ENCODE measurements around the gene TULP4.
"Not testable (repeated sequence)": the region's sequence is repeated elsewhere in the genome, so short reads cannot be mapped to it uniquely, and the experiment has no call there.

Gene TULP4

DNA sequence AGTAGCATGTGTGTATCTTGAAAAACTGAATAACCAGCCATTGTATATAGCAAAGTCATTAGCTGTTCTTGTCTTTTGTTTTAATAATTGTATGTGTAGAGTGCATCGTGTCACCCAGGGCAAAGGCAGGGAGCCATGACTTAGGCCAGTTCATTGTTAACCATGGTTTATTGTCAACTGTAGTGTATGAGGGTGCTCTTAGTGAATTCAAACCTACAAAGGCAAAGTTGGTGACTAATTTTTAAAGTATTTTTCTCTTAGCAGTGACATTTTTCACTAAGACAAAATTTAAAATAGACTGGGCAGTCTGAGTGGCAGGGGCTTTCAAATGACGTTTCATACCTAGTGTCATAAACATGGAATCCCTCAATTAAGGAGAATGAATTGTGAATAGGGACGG lies 79.0 kb downstream of the TULP4 start:
- H3K27ac ChIP-seq: no peak overlapping the region
- no peak overlapping the region for H3K4me3 ChIP-seq
- peaks cover 30 to 41% (median 37%) of the 10 kb centered on the region in 11 experiments for H3K36me3 ChIP-seq
- peaks cover 0 to 20% (median 9%) of the 10 kb centered on the region in 10 experiments; a peak in 12 of 20 replicates for H3K4me1 ChIP-seq
- H3K9me3 ChIP-seq (replicated peaks in 1 of 11): peaks cover 39 to 49% (median 43%) of the 10 kb centered on the region in 11 experiments
- H3K4me2 ChIP-seq: no peak overlapping the region
- no peak for TF ChIP-seq Cebpa-rat (IDR thresholded peaks at IDR 0.05)
- peaks cover 0 to 18% (median 5%) of the 10 kb centered on the region in 11 experiments; a peak in 7 of 22 replicates for H4K20me1 ChIP-seq
- no peaks in the 10 kb centered on the region for H3K27me3 ChIP-seq
- H3K9ac ChIP-seq: no peak overlapping the region

- H3K4me2 ChIP-seq, H3K9ac ChIP-seq, H3K4me3 ChIP-seq, H3K27ac ChIP-seq, H3K27me3 ChIP-seq: not testable (repeated sequence)
- Histone ChIP-seq H4K20me1 (peaks cover under 1 to 16% (median 5%) of the 10 kb centered on the region in 11 experiments; a peak in 12 of 22 replicates), H3K9me3 (replicated peaks in 1 of 11) (peaks cover 39 to 49% (median 43%) of the 10 kb centered on the region in 11 experiments), H3K36me3 (peaks cover 30 to 41% (median 37%) of the 10 kb centered on the region in 11 experiments), H3K4me1 (peaks cover 0 to 20% (median 9%) of the 10 kb centered on the region in 10 experiments; a peak in 12 of 20 replicates)
These were observed 79.7 kb downstream of the TULP4 start for GRCh38 chr6:158391977-158392376.

DNA sequence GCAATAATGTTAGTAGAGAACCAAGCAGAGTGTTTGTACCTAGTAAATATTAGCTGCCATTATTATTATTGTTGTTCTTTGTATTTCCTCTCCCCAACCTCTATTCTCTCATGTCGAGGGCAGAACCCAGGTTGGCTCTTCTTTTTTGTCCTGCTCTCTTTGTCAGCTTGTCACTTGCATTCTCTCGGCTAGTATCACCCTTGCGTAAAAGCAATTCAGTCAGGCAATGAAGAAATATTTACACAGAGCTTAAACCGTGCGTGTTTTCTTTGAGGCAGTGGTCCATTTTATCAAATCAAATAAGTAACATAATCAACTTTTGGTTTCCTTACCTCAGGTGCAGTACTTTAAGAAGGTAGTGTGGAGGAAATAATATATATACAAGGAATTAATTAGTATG lies 83.9 kb downstream of the TULP4 start:
- peaks cover 11 to 45% (median 30%) of the 10 kb centered on the region in 11 experiments; a peak in 18 of 22 replicates for H4K20me1 ChIP-seq
- peaks cover 32 to 41% (median 36%) of the 10 kb centered on the region in 11 experiments for H3K9me3 ChIP-seq (replicated peaks in 1 of 11)
- H3K27ac ChIP-seq: no peak overlapping the region
- H3K36me3 ChIP-seq: peaks cover 27 to 48% (median 36%) of the 10 kb centered on the region in 11 experiments
- H3K27me3 ChIP-seq: no peaks in the 10 kb centered on the region
- H3K9ac ChIP-seq: no peak overlapping the region
- TF ChIP-seq Cebpa-rat (IDR thresholded peaks at IDR 0.05): no peak
- no peak overlapping the region for H3K4me2 ChIP-seq
- no peak overlapping the region for H3K4me3 ChIP-seq
- H3K4me1 ChIP-seq: no peaks in the 10 kb centered on the region

- H3K27me3 ChIP-seq: no peaks in the 10 kb centered on the region
- no peak for TF ChIP-seq Cebpa-rat (IDR thresholded peaks at IDR 0.05)
- no peak overlapping the region for H3K27ac ChIP-seq
- peaks cover 17 to 39% (median 24%) of the 10 kb centered on the region in 11 experiments for H3K36me3 ChIP-seq
- no peak overlapping the region for H3K4me2 ChIP-seq
- no peaks in the 10 kb centered on the region for H3K4me1 ChIP-seq
- peaks cover 11 to 49% (median 34%) of the 10 kb centered on the region in 11 experiments; a peak in 18 of 22 replicates for H4K20me1 ChIP-seq
- no peak overlapping the region for H3K9ac ChIP-seq
- peaks cover 18 to 26% (median 22%) of the 10 kb centered on the region in 11 experiments for H3K9me3 ChIP-seq (replicated peaks in 1 of 11)
- no peak overlapping the region for H3K4me3 ChIP-seq
These were observed 85.3 kb downstream of the TULP4 start for GRCh38 chr6:158397578-158397977.

GRCh38 chr6:158398252-158399024 lies 86.2 kb downstream of the TULP4 start:
- Histone ChIP-seq H4K20me1 (peaks cover 11 to 49% (median 34%) of the 10 kb centered on the region in 11 experiments; a peak in 18 of 22 replicates), H3K36me3 (peaks cover 9 to 31% (median 16%) of the 10 kb centered on the region in 11 experiments), H3K4me3 (no peak overlapping the region), H3K4me2 (no peak overlapping the region), H3K9ac (no peak overlapping the region), H3K27me3 (no peaks in the 10 kb centered on the region), H3K4me1 (no peaks in the 10 kb centered on the region), H3K27ac (no peak overlapping the region), H3K9me3 (replicated peaks in 1 of 11) (peaks cover 9 to 18% (median 13%) of the 10 kb centered on the region in 11 experiments)
- no peak for TF ChIP-seq Cebpa-rat (IDR thresholded peaks at IDR 0.05)

GRCh38 chr6:158399040-158399700 lies 86.9 kb downstream of the TULP4 start:
- H3K9ac ChIP-seq: no peak overlapping the region
- H3K4me3 ChIP-seq: no peak overlapping the region
- H3K4me1 ChIP-seq: no peaks in the 10 kb centered on the region
- H3K4me2 ChIP-seq: no peak overlapping the region
- no peaks in the 10 kb centered on the region for H3K27me3 ChIP-seq
- no peak overlapping the region for H3K27ac ChIP-seq
- H4K20me1 ChIP-seq: peaks cover 11 to 49% (median 34%) of the 10 kb centered on the region in 11 experiments; a peak in 18 of 22 replicates
- H3K9me3 ChIP-seq (replicated peaks in 1 of 11): peaks cover 2 to 11% (median 6%) of the 10 kb centered on the region in 11 experiments; a peak in 20 of 22 replicates
- TF ChIP-seq Cebpa-rat (IDR thresholded peaks at IDR 0.05): no peak
- H3K36me3 ChIP-seq: peaks cover 1 to 31% (median 9%) of the 10 kb centered on the region in 11 experiments; a peak in 17 of 22 replicates

GRCh38 chr6:158402184-158402583 lies 89.9 kb downstream of the TULP4 start:
- no peak for TF ChIP-seq Cebpa-rat (IDR thresholded peaks at IDR 0.05)
- Histone ChIP-seq H3K9ac (no peak overlapping the region), H3K27me3 (no peaks in the 10 kb centered on the region), H3K4me1 (no peaks in the 10 kb centered on the region), H3K9me3 (replicated peaks in 1 of 11) (peaks cover 0 to 6% (median 0%) of the 10 kb centered on the region in 11 experiments; a peak in 2 of 22 replicates), H3K36me3 (peaks cover 0 to 33% (median 9%) of the 10 kb centered on the region in 11 experiments; a peak in 10 of 22 replicates), H4K20me1 (peaks cover 11 to 49% (median 29%) of the 10 kb centered on the region in 11 experiments; a peak in 18 of 22 replicates), H3K4me3 (no peak overlapping the region), H3K27ac (no peak overlapping the region), H3K4me2 (no peak overlapping the region)

DNA sequence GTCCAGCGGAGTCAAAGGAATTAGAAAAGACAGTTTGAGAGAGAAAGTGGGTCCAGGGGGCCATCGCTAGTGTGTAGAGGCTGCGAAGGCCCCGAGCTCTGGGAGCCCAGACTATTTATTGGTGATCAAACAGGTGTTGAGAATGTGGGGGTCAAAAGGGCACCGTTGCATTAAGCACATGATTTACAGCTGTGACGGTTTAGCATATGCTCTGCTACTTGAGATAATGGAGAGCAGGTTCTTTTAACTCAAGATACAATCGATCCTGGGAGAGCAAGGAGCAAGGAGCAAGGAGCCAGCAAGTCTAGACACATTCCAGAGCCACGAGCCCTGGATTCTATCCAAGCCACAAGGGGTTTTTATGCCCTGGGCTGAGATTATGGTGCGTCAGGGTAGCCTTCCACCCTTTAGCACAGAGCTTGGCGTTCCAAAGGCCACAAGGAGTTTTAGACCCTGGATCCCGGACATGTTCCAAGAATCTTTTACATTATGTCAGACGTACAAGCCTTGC lies 93.1 kb downstream of the TULP4 start:
- H3K4me1 ChIP-seq: peaks cover 11 to 25% (median 19%) of the 10 kb centered on the region in 10 experiments

DNA sequence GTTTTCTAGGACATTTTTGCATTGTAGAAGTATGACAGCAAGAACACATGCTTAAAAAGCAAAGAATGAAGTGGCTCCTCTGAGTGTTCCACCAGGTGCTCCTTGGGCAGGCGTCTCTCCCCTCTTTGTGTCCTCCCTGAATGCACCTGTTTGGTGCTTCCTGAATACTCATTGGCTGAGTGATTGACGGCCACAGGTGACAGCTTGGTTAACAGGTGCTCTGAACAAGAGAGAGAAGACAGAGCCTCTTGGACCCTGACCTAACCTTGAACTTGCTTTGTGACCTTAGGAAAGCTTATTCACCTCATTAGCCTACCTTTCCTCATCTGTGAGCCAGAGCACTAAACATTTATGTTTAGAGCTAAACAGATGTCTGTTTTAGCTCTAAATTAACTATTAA lies 93.7 kb downstream of the TULP4 start:
- Histone ChIP-seq H3K9me3 (replicated peaks in 1 of 11) (peaks cover 0 to 6% (median 0%) of the 10 kb centered on the region in 11 experiments; a peak in 2 of 22 replicates), H3K4me2 (no peak overlapping the region), H3K27me3 (no peaks in the 10 kb centered on the region), H3K4me1 (peaks cover 11 to 30% (median 20%) of the 10 kb centered on the region in 10 experiments), H3K9ac (no peak overlapping the region), H4K20me1 (peaks cover 0 to 44% (median 10%) of the 10 kb centered on the region in 11 experiments; a peak in 12 of 22 replicates), H3K36me3 (peaks cover 0 to 19% (median 5%) of the 10 kb centered on the region in 11 experiments; a peak in 9 of 22 replicates), H3K27ac (no peak overlapping the region), H3K4me3 (no peak overlapping the region)
- TF ChIP-seq Cebpa-rat (IDR thresholded peaks at IDR 0.05): no peak

More for the DNA sequence above, 93.1 kb downstream of the TULP4 start:
- not testable (repeated sequence) for H3K4me3 ChIP-seq; H3K4me2 ChIP-seq; H3K27ac ChIP-seq; H3K9ac ChIP-seq; H3K9me3 ChIP-seq (replicated peaks in 1 of 11); H3K27me3 ChIP-seq
- H4K20me1 ChIP-seq: peaks cover 0 to 46% (median 12%) of the 10 kb centered on the region in 11 experiments; a peak in 12 of 22 replicates
- peaks cover 0 to 25% (median 9%) of the 10 kb centered on the region in 11 experiments; a peak in 9 of 22 replicates for H3K36me3 ChIP-seq

Measured in BLaER1 treated with 17β-estradiol and CSF1 and Interleukin-3, amounts not matched to agents 10 nM and 100 nM (cell line).